ENCODE data around the gene ABCA10.

ABCA10 gene

GRCh38 chr17:69164206-69164605 is 64.4 kb downstream of the ABCA10 start:
- Histone ChIP-seq H3K27ac (ENCODE audit: low read depth, low read length) (no peak overlapping the region), H3K9me3 (ENCODE audit: insufficient read depth, low read depth, low read length) (no peaks in the 10 kb centered on the region), H3K4me1 (ENCODE audit: insufficient read depth, low read length) (no peaks in the 10 kb centered on the region), H3K4me3 (ENCODE audit: low read length) (no peak overlapping the region), H3K27me3 (ENCODE audit: insufficient read depth, low read length) (no peaks in the 10 kb centered on the region), H3K36me3 (ENCODE audit: insufficient read depth, low read length) (no peaks in the 10 kb centered on the region), H3K9ac (ENCODE audit: low read depth, low read length) (no peak overlapping the region)

GRCh38 chr17:69159418-69159817 is 69.2 kb downstream of the ABCA10 start:
- Histone ChIP-seq H3K27me3 (ENCODE audit: insufficient read depth, low read length) (no peaks in the 10 kb centered on the region), H3K4me3 (ENCODE audit: low read length) (no peak overlapping the region), H3K27ac (ENCODE audit: low read depth, low read length) (no peak overlapping the region), H3K36me3 (ENCODE audit: insufficient read depth, low read length) (no peaks in the 10 kb centered on the region), H3K9me3 (ENCODE audit: insufficient read depth, low read depth, low read length) (no peaks in the 10 kb centered on the region), H3K4me1 (ENCODE audit: insufficient read depth, low read length) (no peaks in the 10 kb centered on the region), H3K9ac (ENCODE audit: low read depth, low read length) (no peak overlapping the region)

- Histone ChIP-seq H3K9me3 (ENCODE audit: insufficient read depth, low read depth, low read length) (no peaks in the 10 kb centered on the region), H3K9ac (ENCODE audit: low read depth, low read length) (no peak overlapping the region), H3K36me3 (ENCODE audit: insufficient read depth, low read length) (no peaks in the 10 kb centered on the region), H3K27me3 (ENCODE audit: insufficient read depth, low read length) (no peaks in the 10 kb centered on the region), H3K4me3 (ENCODE audit: low read length) (no peak overlapping the region), H3K27ac (ENCODE audit: low read depth, low read length) (no peak overlapping the region), H3K4me1 (ENCODE audit: insufficient read depth, low read length) (no peaks in the 10 kb centered on the region)
- WGBS, result 95% methylated on average over 1 of the region's 2 CpGs
Measured at GRCh38 chr17:69154267-69154666, 74.4 kb downstream of the ABCA10 start.

GRCh38 chr17:69150333-69150732 is 78.3 kb downstream of the ABCA10 start:
- Histone ChIP-seq H3K9ac (ENCODE audit: low read depth, low read length) (no peak overlapping the region), H3K27me3 (ENCODE audit: insufficient read depth, low read length) (no peaks in the 10 kb centered on the region), H3K4me1 (ENCODE audit: insufficient read depth, low read length) (no peaks in the 10 kb centered on the region), H3K27ac (ENCODE audit: low read depth, low read length) (no peak overlapping the region), H3K36me3 (ENCODE audit: insufficient read depth, low read length) (no peaks in the 10 kb centered on the region), H3K4me3 (ENCODE audit: low read length) (no peak overlapping the region), H3K9me3 (ENCODE audit: insufficient read depth, low read depth, low read length) (no peaks in the 10 kb centered on the region)
- WGBS, result 100% methylated on average over 1 of the region's 1 CpG

GRCh38 chr17:69147460-69147859 is 81.2 kb downstream of the ABCA10 start:
- H3K4me1 ChIP-seq (ENCODE audit: insufficient read depth, low read length), result no peaks in the 10 kb centered on the region
- H3K4me3 ChIP-seq (ENCODE audit: low read length), result no peak overlapping the region
- no peak overlapping the region for H3K27ac ChIP-seq (ENCODE audit: low read depth, low read length)
- no peaks in the 10 kb centered on the region for H3K9me3 ChIP-seq (ENCODE audit: insufficient read depth, low read depth, low read length)
- H3K9ac ChIP-seq (ENCODE audit: low read depth, low read length), result no peak overlapping the region
- 87% methylated on average over 2 of the region's 2 CpGs for whole genome bisulfite sequencing
- H3K36me3 ChIP-seq (ENCODE audit: insufficient read depth, low read length), result no peaks in the 10 kb centered on the region
- no peaks in the 10 kb centered on the region for H3K27me3 ChIP-seq (ENCODE audit: insufficient read depth, low read length)

- Histone ChIP-seq H3K27me3 (ENCODE audit: insufficient read depth, low read length) (no peaks in the 10 kb centered on the region), H3K9me3 (ENCODE audit: insufficient read depth, low read depth, low read length) (no peaks in the 10 kb centered on the region), H3K36me3 (ENCODE audit: insufficient read depth, low read length) (no peaks in the 10 kb centered on the region), H3K27ac (ENCODE audit: low read depth, low read length) (no peak overlapping the region), H3K9ac (ENCODE audit: low read depth, low read length) (no peak overlapping the region), H3K4me1 (ENCODE audit: insufficient read depth, low read length) (no peaks in the 10 kb centered on the region), H3K4me3 (ENCODE audit: low read length) (no peak overlapping the region)
- WGBS, result 98% methylated on average over 2 of the region's 2 CpGs
Measured at GRCh38 chr17:69144331-69145255, 84.0 kb downstream of the ABCA10 start.

GRCh38 chr17:69143683-69144231 is 84.9 kb downstream of the ABCA10 start:
- WGBS, result 93% methylated on average over 2 of the region's 3 CpGs
- Histone ChIP-seq H3K4me3 (ENCODE audit: low read length) (no peak overlapping the region), H3K27me3 (ENCODE audit: insufficient read depth, low read length) (no peaks in the 10 kb centered on the region), H3K9me3 (ENCODE audit: insufficient read depth, low read depth, low read length) (no peaks in the 10 kb centered on the region), H3K9ac (ENCODE audit: low read depth, low read length) (no peak overlapping the region), H3K4me1 (ENCODE audit: insufficient read depth, low read length) (no peaks in the 10 kb centered on the region), H3K36me3 (ENCODE audit: insufficient read depth, low read length) (no peaks in the 10 kb centered on the region), H3K27ac (ENCODE audit: low read depth, low read length) (no peak overlapping the region)

- no peak overlapping the region for H3K9ac ChIP-seq (ENCODE audit: low read depth, low read length)
- no peaks in the 10 kb centered on the region for H3K27me3 ChIP-seq (ENCODE audit: insufficient read depth, low read length)
- H3K36me3 ChIP-seq (ENCODE audit: insufficient read depth, low read length), result no peaks in the 10 kb centered on the region
- WGBS, result no CpG with 5 or more reads among the region's 1 CpG
- H3K4me3 ChIP-seq (ENCODE audit: low read length), result no peak overlapping the region
- no peaks in the 10 kb centered on the region for H3K9me3 ChIP-seq (ENCODE audit: insufficient read depth, low read depth, low read length)
- no peak overlapping the region for H3K27ac ChIP-seq (ENCODE audit: low read depth, low read length)
- H3K4me1 ChIP-seq (ENCODE audit: insufficient read depth, low read length), result no peaks in the 10 kb centered on the region
Measured at GRCh38 chr17:69143151-69143550, 85.5 kb downstream of the ABCA10 start.

GRCh38 chr17:69142175-69142802 is 86.3 kb downstream of the ABCA10 start:
- WGBS, result 93% methylated on average over 3 of the region's 3 CpGs
- Histone ChIP-seq H3K27ac (ENCODE audit: low read depth, low read length) (no peak overlapping the region), H3K9ac (ENCODE audit: low read depth, low read length) (no peak overlapping the region), H3K4me1 (ENCODE audit: insufficient read depth, low read length) (no peaks in the 10 kb centered on the region), H3K9me3 (ENCODE audit: insufficient read depth, low read depth, low read length) (no peaks in the 10 kb centered on the region), H3K36me3 (ENCODE audit: insufficient read depth, low read length) (no peaks in the 10 kb centered on the region), H3K27me3 (ENCODE audit: insufficient read depth, low read length) (no peaks in the 10 kb centered on the region), H3K4me3 (ENCODE audit: low read length) (no peak overlapping the region)

- WGBS, result 84% methylated on average over 4 of the region's 4 CpGs
- H3K27ac ChIP-seq (ENCODE audit: low read depth, low read length), result no peak within 1 kb of the TSS
Measured at GRCh38 chr17:69141431-69142174, 87.0 kb downstream of the ABCA10 start, which contains the start of gene ABCA6. ABCA6 (minus strand) TSS chr17:69141895; CDS start chr17:69140703, 1,192 bp downstream.

GRCh38 chr17:69134112-69134511 is 94.5 kb downstream of the ABCA10 start:
- WGBS, result 87% methylated on average over 3 of the region's 3 CpGs
- Histone ChIP-seq H3K27ac (ENCODE audit: low read depth, low read length) (no peak overlapping the region), H3K4me1 (ENCODE audit: insufficient read depth, low read length) (0 out of 2 replicates have a peak, but pooled peaks cover 7% of the 10 kb centered on the region), H3K9ac (ENCODE audit: low read depth, low read length) (no peak overlapping the region), H3K9me3 (ENCODE audit: insufficient read depth, low read depth, low read length) (no peaks in the 10 kb centered on the region), H3K36me3 (ENCODE audit: insufficient read depth, low read length) (no peaks in the 10 kb centered on the region), H3K4me3 (ENCODE audit: low read length) (no peak overlapping the region), H3K27me3 (ENCODE audit: insufficient read depth, low read length) (no peaks in the 10 kb centered on the region)

More at GRCh38 chr17:69141431-69142174, 87.0 kb downstream of the ABCA10 start, which contains the start of gene ABCA6:
- H3K4me3 ChIP-seq (ENCODE audit: low read length), result no peak within 1 kb of the TSS
- H3K9me3 ChIP-seq (ENCODE audit: insufficient read depth, low read depth, low read length), result no peaks in the 10 kb centered on the region
- no peak within 1 kb of the TSS for H3K9ac ChIP-seq (ENCODE audit: low read depth, low read length)
- H3K36me3 ChIP-seq (ENCODE audit: insufficient read depth, low read length), result no peaks in the 10 kb centered on the region
- no peaks in the 10 kb centered on the region for H3K27me3 ChIP-seq (ENCODE audit: insufficient read depth, low read length)
- H3K4me1 ChIP-seq (ENCODE audit: insufficient read depth, low read length), result no peaks in the 10 kb centered on the region

Measured in HUES64 (cell line).